Activated CD4-positive, alpha-beta memory T cell treated with anti-CD3 and anti-CD28 coated beads, Interleukin-2, amount 10 ng/mL, durations not matched to agents 7 days and 5 days (primary cell): ENCODE measurements around the gene SERINC5. TPM values are rescaled to one million over a fixed set of nuclear protein-coding genes. Genes with fewer than 3 reads are reported as not detected.
"Not testable (repeated sequence)": the region's sequence is repeated elsewhere in the genome, so short reads cannot be mapped to it uniquely, and the experiment has no call there.

Experiments used
- CTCF ChIA-PET: fragments of 350-600 bp; sonication (Branson Sonifier 250); formaldehyde crosslinking; loops from one replicate; lab custom pipeline; 2021; ENCODE audit warnings: antibody characterized with exemption, inconsistent platforms; lab: Charles Lee
- POLR2A ChIA-PET: fragments of 350-600 bp; sonication (Branson Sonifier 250); formaldehyde crosslinking; loops from one replicate; lab custom pipeline; 2021; ENCODE audit warnings: antibody characterized with exemption; lab: Charles Lee
- DNase-seq: peaks from one replicate; pipeline ENCODE4 v3.0.0-alpha.2; 2020
- H3K27ac Mint-ChIP-seq: one replicate; pipeline ENCODE4 v1.8.0; 2021; ENCODE audit warnings: mild to moderate bottlenecking, mixed read lengths
- H3K27me3 Mint-ChIP-seq: one replicate; pipeline ENCODE4 v1.8.0; 2021; ENCODE audit warnings: mixed read lengths
- H3K36me3 Mint-ChIP-seq: one replicate; pipeline ENCODE4 v1.8.0; 2021; ENCODE audit warnings: low read depth, mixed read lengths
- H3K4me1 Mint-ChIP-seq: one replicate; pipeline ENCODE4 v1.8.0; 2021; ENCODE audit warnings: mixed read lengths
- H3K4me3 Mint-ChIP-seq: one replicate; pipeline ENCODE4 v1.8.0; 2021; ENCODE audit warnings: mild to moderate bottlenecking, mixed read lengths
- H3K9me3 Mint-ChIP-seq: one replicate; pipeline ENCODE4 v1.8.0; 2021; ENCODE audit warnings: mixed read lengths
- total RNA-seq, 2 experiments: library from RNA; stranded (reverse); gene quantifications; one replicate each; pipeline ENCODE4 v1.2.3, GENCODE V29; 2021

The SERINC5 gene
- total RNA-seq: 10 to 100 TPM; 59.1 to 60.6 TPM

GRCh38 chr5:80255811-80256712, at the start of gene SERINC5:
Gene SERINC5 (minus strand): TSS chr5:80256048. CDS start chr5:80255922, 126 bp downstream.
- Mint-ChIP-seq H3K36me3 (peaks cover 43% of the 10 kb centered on the region), H3K4me1 (peaks cover 44% of the 10 kb centered on the region), H3K27ac (peak within 1 kb of the TSS; percentile 91), H3K9me3 (peaks cover 3% of the 10 kb centered on the region), H3K27me3 (no peaks in the 10 kb centered on the region), H3K4me3 (peak within 1 kb of the TSS; percentile 93)
- DNase-seq: peak; percentile 86
- CTCF ChIA-PET: interaction anchor here (0.7 to 3.3 kb wide), 18 partner anchors 9 to 432 kb away, joined by 3 to 35 read pairs (median 4); no protein-coding TSS in a partner anchor
- POLR2A ChIA-PET: interaction anchor here (0.6 to 10.7 kb wide), 36 partner anchors 11 to 644 kb away, joined by 3 to 397 read pairs (median 9); partner anchors contain the start of genes DHFR, MSH3 and ZFYVE16

DNA sequence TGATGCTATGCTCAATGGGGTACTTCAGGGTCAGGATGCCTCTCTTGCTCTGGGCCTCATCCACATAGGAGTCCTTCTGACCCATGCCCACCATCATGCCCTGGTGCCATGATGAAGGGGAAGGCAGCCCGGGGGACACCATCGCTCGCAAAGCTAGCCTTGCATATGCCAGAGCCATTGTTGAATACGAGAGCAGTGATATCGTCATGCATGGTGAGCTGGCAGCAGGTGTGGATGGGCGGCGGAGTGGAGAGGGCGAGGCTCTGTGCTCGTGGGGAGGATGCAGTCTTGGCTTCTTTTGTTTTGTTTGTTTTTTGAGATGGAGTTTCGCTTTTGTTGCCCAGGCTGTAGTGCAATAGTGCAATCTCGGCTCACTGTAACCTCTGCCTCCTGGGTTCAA, 46.8 kb upstream of the SERINC5 start:
- no peaks in the 10 kb centered on the region for H3K9me3 Mint-ChIP-seq
- H3K27ac Mint-ChIP-seq: no peak overlapping the region
- H3K4me1 Mint-ChIP-seq: no peaks in the 10 kb centered on the region
- H3K36me3 Mint-ChIP-seq: no peaks in the 10 kb centered on the region
- H3K27me3 Mint-ChIP-seq: peaks cover 1% of the 10 kb centered on the region
- no peak for DNase-seq
- H3K4me3 Mint-ChIP-seq: no peak overlapping the region
- POLR2A ChIA-PET: no interaction called here
- CTCF ChIA-PET: interaction anchor here (0.6 kb wide), 1 partner anchor 139 kb away, joined by 3 read pairs; no protein-coding TSS in a partner anchor

GRCh38 chr5:80301342-80301741, 45.5 kb upstream of the SERINC5 start:
- DNase-seq, H3K9me3 Mint-ChIP-seq, POLR2A ChIA-PET, H3K4me1 Mint-ChIP-seq, H3K4me3 Mint-ChIP-seq, H3K36me3 Mint-ChIP-seq, H3K27ac Mint-ChIP-seq, CTCF ChIA-PET, H3K27me3 Mint-ChIP-seq: not testable (repeated sequence)

- H3K27ac Mint-ChIP-seq, H3K9me3 Mint-ChIP-seq, H3K36me3 Mint-ChIP-seq, H3K27me3 Mint-ChIP-seq, POLR2A ChIA-PET, H3K4me1 Mint-ChIP-seq, H3K4me3 Mint-ChIP-seq, CTCF ChIA-PET, DNase-seq: not testable (repeated sequence)
These were observed 44.9 kb upstream of the SERINC5 start for GRCh38 chr5:80300796-80301195.

DNA sequence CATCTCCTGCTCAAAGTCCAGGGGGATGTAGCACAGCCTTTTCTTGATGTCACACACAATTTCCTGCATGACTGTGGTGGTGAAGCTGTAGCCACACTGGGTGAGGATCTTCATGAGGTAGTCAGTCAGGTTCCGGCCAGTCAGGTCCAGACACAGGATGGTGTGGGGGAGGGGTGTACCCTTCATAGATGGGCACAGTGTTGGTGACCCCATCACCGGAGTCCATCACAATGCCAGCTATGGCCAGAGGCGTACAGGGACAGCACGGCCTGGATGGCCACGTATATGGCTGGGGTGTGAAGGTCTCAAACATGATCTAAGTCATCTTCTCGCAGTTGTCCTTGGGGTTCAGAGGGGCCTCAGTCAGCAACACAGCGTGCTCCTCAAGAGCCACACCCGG, 44.3 kb upstream of the SERINC5 start:
- DNase-seq: no peak
- CTCF ChIA-PET: no interaction called here
- no peaks in the 10 kb centered on the region for H3K27me3 Mint-ChIP-seq
- no peak overlapping the region for H3K4me3 Mint-ChIP-seq
- H3K9me3 Mint-ChIP-seq: no peaks in the 10 kb centered on the region
- POLR2A ChIA-PET: no interaction called here
- H3K27ac Mint-ChIP-seq: no peak overlapping the region
- no peaks in the 10 kb centered on the region for H3K36me3 Mint-ChIP-seq
- no peaks in the 10 kb centered on the region for H3K4me1 Mint-ChIP-seq

- Mint-ChIP-seq H3K27me3 (no peaks in the 10 kb centered on the region), H3K27ac (no peak overlapping the region), H3K4me1 (no peaks in the 10 kb centered on the region), H3K4me3 (no peak overlapping the region), H3K9me3 (no peaks in the 10 kb centered on the region), H3K36me3 (no peaks in the 10 kb centered on the region)
- ChIA-PET POLR2A (no interaction called here), CTCF (no interaction called here)
- no peak for DNase-seq
These were observed 43.8 kb upstream of the SERINC5 start for GRCh38 chr5:80299601-80300000.

GRCh38 chr5:80296121-80296520, 40.3 kb upstream of the SERINC5 start:
- Mint-ChIP-seq H3K4me1 (no peaks in the 10 kb centered on the region), H3K36me3 (no peaks in the 10 kb centered on the region), H3K9me3 (no peaks in the 10 kb centered on the region), H3K27me3 (no peaks in the 10 kb centered on the region), H3K4me3 (no peak overlapping the region), H3K27ac (no peak overlapping the region)
- CTCF ChIA-PET: no interaction called here
- no peak for DNase-seq
- POLR2A ChIA-PET: no interaction called here

GRCh38 chr5:80291761-80292160, 35.9 kb upstream of the SERINC5 start:
- Mint-ChIP-seq H3K36me3 (no peaks in the 10 kb centered on the region), H3K9me3 (no peaks in the 10 kb centered on the region), H3K4me1 (no peaks in the 10 kb centered on the region), H3K27ac (no peak overlapping the region), H3K4me3 (no peak overlapping the region), H3K27me3 (no peaks in the 10 kb centered on the region)
- ChIA-PET CTCF (interaction anchor here (1.7 kb wide), 1 partner anchor 208 kb away, joined by 7 read pairs; no protein-coding TSS in a partner anchor), POLR2A (no interaction called here)
- no peak for DNase-seq

- Mint-ChIP-seq H3K27ac (no peak overlapping the region), H3K4me3 (no peak overlapping the region), H3K36me3 (no peaks in the 10 kb centered on the region), H3K9me3 (no peaks in the 10 kb centered on the region), H3K27me3 (no peaks in the 10 kb centered on the region), H3K4me1 (peaks cover 7% of the 10 kb centered on the region)
- ChIA-PET CTCF (interaction anchor here (1.0 to 1.2 kb wide), 2 partner anchors 197 to 206 kb away, joined by 3 read pairs; no protein-coding TSS in a partner anchor), POLR2A (no interaction called here)
- DNase-seq: no peak
These were observed 33.5 kb upstream of the SERINC5 start for GRCh38 chr5:80289320-80289719.

DNA sequence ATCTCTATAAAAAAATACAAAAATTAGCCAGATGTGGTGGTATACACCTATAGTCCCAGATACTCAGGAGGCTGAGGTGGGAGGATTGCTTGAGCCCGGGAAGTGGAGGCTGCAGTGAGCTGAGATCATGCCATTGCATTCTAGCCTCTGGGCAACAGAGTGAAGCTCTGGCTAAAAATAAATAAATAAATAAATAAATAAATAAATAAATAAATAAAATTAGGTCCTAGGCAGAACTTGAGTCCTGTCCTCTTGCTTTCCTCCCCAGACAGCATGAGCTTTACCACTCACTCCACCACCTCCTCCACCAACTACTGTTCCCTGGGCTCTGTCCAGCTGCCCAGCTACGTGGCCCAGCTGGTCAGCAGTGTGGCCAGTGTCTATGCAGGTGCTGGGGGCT, 32.3 kb upstream of the SERINC5 start:
- POLR2A ChIA-PET: no interaction called here
- Mint-ChIP-seq H3K27ac (no peak overlapping the region), H3K36me3 (no peaks in the 10 kb centered on the region)

GRCh38 chr5:80284720-80285119, 28.9 kb upstream of the SERINC5 start:
- peak overlapping the region; percentile 40 for H3K27ac Mint-ChIP-seq
- CTCF ChIA-PET: interaction anchor here (0.6 to 2.2 kb wide), 4 partner anchors 9 to 193 kb away, joined by 3 to 12 read pairs (median 6); no protein-coding TSS in a partner anchor
- H3K9me3 Mint-ChIP-seq: no peaks in the 10 kb centered on the region
- POLR2A ChIA-PET: no interaction called here
- no peaks in the 10 kb centered on the region for H3K36me3 Mint-ChIP-seq
- H3K4me1 Mint-ChIP-seq: peaks cover 12% of the 10 kb centered on the region
- peaks cover 1% of the 10 kb centered on the region for H3K27me3 Mint-ChIP-seq
- DNase-seq: peak; percentile 26
- no peak overlapping the region for H3K4me3 Mint-ChIP-seq

More for the DNA sequence above, 32.3 kb upstream of the SERINC5 start:
- no peak overlapping the region for H3K4me3 Mint-ChIP-seq
- H3K4me1 Mint-ChIP-seq: peaks cover 9% of the 10 kb centered on the region
- H3K27me3 Mint-ChIP-seq: no peaks in the 10 kb centered on the region
- DNase-seq: no peak
- CTCF ChIA-PET: interaction anchor here (0.9 kb wide), 1 partner anchor 20 kb away, joined by 3 read pairs; no protein-coding TSS in a partner anchor
- no peaks in the 10 kb centered on the region for H3K9me3 Mint-ChIP-seq

- Mint-ChIP-seq H3K9me3 (no peaks in the 10 kb centered on the region), H3K27ac (no peak overlapping the region), H3K27me3 (peaks cover 1% of the 10 kb centered on the region), H3K4me3 (no peak overlapping the region), H3K4me1 (peaks cover 12% of the 10 kb centered on the region), H3K36me3 (no peaks in the 10 kb centered on the region)
- DNase-seq: no peak
- CTCF ChIA-PET: interaction anchor here (1.8 kb wide), 1 partner anchor 191 kb away, joined by 8 read pairs; no protein-coding TSS in a partner anchor
- POLR2A ChIA-PET: no interaction called here
These were observed 27.5 kb upstream of the SERINC5 start for GRCh38 chr5:80283360-80283759.

- no peaks in the 10 kb centered on the region for H3K9me3 Mint-ChIP-seq
- H3K27me3 Mint-ChIP-seq: peaks cover 1% of the 10 kb centered on the region
- no peaks in the 10 kb centered on the region for H3K36me3 Mint-ChIP-seq
- POLR2A ChIA-PET: no interaction called here
- no peak overlapping the region for H3K4me3 Mint-ChIP-seq
- peaks cover 12% of the 10 kb centered on the region for H3K4me1 Mint-ChIP-seq
- H3K27ac Mint-ChIP-seq: no peak overlapping the region
- DNase-seq: no peak
- CTCF ChIA-PET: no interaction called here
These were observed 26.2 kb upstream of the SERINC5 start for GRCh38 chr5:80282054-80282453.
